Left hindlimb (tissue), 1 donor: Measurements from ENCODE around the gene MRTFA.

Source experiments
- DNase-seq: peaks from one replicate; pipeline ENCODE4 v3.0.0-alpha.2; 2018

MRTFA gene

GRCh38 chr22:40421941-40422340 is 214.6 kb downstream of the MRTFA start:
- DNase-seq = no peak

DNA sequence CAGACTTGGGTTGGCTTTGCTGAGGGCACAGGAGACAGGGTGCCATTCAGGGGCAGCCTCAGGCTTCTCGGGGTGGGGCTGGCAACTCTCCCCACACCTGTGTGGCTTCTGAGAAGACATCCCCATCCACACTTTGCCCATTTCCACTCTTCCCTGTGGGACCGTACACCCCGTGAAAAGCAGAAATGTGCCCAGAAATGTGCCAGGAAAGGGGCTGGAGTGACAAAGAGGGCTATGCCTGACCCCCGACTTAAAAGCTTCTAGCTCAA is 215.5 kb downstream of the MRTFA start:
- DNase-seq = no peak

DNA sequence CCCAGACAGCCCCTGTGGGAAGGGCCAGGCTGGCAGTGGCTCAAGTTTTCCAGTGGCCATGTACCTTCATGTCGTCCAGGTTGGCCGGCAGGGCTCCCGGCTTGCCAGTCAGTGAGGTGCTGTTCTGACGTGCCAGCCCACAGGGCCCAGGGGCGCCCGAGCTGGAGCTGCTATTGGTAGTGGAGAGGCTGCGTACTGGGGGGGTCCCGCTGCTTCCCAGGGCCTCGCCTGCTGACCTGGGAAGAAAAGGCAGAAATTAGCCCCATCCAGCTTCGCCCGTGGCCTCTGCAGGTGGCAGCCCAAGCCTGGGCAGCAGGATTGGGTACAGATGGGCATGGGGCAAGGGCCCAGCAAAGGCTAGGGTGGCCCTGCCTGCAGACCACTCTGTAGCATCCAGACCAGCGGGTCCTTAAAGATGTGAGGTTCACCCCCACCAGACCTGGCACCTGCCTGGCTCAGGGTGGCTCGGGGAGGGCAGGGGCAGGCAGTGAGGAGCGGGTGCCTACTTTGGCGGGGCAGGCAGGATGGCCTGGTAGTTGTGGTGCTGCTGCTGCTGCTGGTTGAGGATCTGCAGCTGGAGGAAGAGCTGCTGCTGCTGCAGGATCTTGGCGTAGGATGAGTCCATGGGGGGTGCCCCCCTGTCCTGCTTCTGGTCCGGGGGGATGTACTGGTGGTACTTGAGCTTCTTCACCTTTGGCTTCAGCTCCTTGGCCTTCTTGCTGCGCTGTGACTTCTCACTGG is 216.0 kb downstream of the MRTFA start:
- no peak for DNase-seq

- no peak for DNase-seq
Measured at GRCh38 chr22:40419718-40420117, 216.8 kb downstream of the MRTFA start.

DNA sequence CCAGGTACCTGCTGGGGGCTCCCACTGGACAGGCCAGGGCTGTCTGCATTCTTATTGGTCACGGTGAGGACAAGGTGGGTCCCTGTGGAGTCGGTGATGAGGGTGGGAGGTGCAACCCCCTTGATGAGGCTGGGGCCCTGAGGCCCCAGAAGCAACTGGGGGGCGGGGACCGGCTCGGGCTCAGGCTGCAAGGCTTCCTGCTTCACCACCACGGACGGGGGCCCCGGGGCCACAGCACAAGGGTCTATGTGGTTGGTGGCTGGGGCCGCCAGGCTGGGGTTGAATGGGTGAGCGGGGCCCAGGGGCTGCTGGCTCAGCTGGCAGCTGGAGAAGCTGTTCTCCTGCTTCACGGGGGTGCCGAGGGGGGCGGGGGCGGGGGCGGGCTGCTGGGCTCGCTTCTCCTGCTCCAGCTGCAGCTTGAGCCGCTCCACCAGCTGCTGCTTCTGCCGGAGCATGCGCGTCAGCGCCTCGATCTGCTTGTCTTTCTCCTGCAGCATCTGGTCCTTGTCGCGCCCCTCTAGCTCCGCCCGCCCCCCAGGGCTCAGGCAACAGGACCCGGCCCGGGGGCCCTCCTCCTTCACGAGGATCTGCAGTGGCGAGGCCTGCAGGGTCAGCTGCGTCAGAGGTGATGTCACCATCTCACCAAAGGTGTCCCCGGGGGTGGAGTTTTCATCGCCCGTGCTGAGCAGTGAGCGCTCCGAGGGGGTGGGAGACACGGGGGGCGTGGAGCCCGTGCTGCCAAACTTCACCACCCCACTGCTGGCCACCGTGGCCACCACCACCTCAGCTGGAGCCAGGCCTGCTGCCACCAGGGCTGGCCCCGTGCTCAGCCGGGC is 217.9 kb downstream of the MRTFA start:
- peak; percentile 80 for DNase-seq

GRCh38 chr22:40417881-40418280 is 218.6 kb downstream of the MRTFA start:
- DNase-seq = peak; percentile 29

DNA sequence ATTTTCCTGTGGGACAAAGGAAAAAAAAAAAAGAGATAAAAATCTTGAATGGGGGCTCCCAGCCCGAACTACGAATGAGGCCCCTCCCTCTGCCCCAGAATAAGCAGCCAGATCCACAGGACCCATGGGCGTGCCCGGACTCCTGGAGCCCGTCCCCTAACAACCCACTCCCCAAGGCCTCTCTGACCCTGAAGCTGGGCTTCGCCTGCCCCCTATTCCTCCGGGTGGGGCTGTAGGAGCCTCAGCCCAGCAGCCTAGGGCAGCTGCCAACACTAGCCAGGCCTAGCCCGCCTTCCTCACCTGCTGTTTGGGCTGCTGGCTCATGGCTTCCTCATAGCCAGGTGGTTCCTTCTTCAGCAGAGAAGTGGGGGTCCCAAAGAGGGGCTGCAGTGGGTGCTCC is 219.5 kb downstream of the MRTFA start:
- no peak for DNase-seq

GRCh38 chr22:40416636-40417035 is 219.9 kb downstream of the MRTFA start:
- DNase-seq = no peak

- no peak for DNase-seq
Measured at GRCh38 chr22:40416267-40416570, 220.3 kb downstream of the MRTFA start.

GRCh38 chr22:40415531-40416266 is 220.8 kb downstream of the MRTFA start:
- peak; percentile 33 for DNase-seq

DNA sequence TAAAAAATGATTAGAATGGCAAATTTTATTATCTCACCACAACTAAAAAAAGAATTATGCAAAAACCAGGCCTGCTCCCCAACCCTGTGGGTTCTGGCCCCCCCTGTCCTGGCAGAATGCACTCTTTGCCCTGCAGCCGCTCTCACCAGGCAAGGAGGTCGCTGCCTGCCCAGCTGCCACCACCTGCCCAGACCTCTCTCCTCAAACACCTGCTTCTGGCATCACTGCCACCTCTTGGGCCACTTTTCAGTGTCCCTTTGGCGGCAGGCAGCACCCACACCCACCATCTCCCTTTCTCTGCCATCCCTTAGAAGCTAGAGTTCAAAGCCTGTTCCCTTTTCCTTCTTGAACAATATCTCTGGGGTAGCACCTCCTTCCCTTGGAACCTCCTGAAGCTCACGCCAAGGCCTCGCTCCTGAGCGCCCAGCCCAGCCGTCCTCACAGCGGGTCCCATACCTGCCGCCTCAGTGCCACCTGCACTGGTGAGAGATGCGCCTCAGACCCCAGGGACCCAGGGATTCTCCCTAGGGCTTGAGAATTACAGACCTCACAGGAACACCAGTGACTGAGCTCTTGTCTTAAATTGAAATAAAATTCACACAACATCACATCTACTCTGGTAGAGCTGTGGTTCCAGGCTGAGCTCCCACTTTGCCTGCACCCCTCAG is 221.5 kb downstream of the MRTFA start:
- peak; percentile 29 for DNase-seq

DNA sequence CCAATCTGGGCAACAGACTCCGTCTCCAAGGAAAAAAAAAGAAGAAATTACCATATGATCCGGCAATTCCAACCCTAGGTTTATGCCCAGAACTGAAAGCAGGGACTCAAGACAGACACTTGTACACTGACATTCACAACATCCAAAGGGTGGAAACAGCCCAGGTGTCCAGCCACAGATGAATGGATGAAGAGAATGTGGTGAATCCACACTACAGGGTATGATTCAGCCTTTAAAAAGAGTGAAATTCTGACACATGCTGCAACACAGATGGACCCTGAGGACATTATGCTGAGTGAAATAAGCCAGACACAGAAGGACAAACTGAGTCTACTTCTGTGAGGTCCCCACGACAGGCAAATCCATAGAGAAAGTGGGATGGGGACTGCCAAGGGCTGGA is 222.2 kb downstream of the MRTFA start:
- no peak for DNase-seq

DNA sequence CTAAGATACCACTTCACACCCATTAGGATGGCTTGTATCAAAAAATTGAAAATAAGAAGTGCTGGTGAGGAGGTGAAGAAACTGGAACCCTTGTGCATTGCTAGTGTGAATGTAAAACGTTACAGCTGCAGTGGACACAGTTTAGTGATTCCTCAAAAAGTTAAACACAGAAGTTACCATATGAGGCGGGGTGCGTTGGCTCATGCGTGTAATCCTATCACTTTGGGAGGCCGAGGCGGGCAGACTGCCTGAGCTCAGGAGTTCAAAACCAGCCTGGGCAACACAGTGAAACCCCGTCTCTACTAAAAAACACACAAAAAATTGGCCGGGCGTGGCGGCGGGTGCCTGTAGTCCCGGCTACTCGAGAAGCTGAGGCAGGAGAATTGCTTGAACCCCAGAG is 222.6 kb downstream of the MRTFA start:
- no peak for DNase-seq

GRCh38 chr22:40412441-40412840 is 224.1 kb downstream of the MRTFA start:
- no peak for DNase-seq

- DNase-seq = no peak
Measured at GRCh38 chr22:40411506-40411861, 225.0 kb downstream of the MRTFA start.

DNA sequence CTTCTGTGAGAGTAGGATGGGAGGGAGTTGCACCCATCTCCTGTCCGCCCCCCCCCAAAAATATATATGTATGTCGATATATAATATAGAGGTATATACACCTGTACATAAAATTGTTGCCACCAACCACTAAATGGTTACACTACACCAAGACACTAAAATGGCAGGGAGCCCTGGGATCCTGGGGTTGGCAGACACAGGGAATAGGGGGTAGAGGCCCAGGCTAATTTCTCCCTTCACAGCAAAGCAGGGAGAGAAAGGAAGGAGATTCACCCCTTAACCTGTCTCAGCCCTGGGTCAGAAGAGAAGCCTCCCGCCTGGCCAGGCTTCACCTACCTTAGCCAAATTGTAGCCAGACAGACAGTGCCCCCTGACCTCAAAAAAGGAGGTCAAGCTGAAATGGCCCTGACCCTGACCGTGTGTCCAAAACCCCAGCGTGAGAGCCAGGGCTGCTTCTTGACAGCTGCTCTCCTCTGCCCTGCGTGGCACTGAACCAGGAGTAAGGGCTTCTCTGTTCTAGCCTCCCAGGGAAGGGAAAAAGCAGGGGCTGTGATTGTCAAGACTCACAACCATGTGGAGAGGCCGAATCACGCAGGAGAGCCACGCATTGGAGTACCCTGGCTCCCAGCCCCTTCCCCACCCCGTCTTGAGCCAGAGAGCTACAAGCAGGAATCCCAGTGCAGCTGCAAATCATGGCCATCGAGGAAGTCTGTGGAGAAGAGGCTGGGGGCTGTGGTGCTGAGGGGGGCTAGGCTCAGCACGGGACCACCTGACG is 225.6 kb downstream of the MRTFA start:
- DNase-seq = no peak

DNA sequence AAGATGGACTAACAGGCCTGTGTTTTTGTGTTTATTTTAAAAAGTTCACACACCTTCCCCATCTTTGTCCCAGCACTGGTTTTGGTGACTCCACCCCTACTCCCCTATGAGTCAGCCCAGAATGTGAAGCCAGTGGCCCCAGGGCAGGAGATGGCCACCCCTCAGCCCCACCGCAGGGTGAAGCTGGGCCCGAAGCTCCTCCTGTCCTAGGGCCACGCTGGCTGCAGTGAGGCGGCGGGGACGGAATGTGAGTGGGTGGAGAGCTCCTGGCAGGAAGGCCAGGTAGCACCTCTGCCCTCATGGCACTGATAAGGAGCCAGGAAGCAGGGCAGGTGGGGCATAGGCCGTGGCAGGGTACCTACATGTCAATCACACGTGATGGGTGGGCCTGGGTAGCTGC is 226.2 kb downstream of the MRTFA start:
- DNase-seq = no peak

GRCh38 chr22:40409613-40410113 is 226.9 kb downstream of the MRTFA start:
- DNase-seq = no peak

DNA sequence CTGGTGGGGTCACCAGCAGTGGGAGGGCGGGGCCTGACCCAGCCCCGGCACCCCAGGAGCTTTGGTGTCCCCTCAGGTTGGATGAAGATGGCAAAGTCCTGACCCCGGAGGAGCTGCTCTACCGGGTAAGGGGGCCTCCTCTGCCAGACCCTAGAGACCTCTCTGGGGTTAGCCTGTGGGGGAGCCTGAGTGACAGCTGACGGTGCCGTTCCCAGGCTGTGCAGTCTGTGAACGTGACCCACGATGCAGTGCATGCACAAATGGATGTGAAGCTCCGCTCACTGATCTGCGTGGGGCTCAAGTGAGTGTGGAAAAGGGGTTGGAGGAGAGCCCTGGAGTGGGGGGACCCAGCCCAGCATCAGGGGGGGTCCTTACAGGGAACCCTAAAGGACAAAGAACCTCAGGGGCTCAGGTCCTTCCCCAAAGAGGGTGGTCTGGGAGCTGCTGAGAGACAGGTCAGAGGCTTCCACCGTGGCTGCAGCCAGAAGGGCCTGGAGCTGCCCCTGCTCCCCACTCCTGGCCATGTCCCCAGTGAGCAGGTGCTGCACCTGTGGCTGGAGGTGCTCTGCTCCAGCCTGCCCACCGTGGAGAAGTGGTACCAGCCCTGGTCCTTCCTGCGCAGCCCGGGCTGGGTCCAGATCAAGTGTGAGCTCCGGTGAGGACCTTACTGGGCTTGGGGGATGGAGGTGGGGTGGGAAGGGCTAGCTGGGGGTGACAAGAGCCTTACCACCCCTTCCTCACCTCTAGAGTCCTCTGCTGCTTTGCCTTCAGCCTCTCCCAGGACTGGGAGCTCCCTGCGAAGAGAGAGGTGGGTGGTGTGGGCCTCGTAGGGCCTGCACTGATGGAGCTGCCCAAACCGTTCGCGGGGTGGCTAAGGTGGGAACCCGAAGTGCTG is 227.6 kb downstream of the MRTFA start:
- no peak for DNase-seq

GRCh38 chr22:40407831-40408717 is 228.4 kb downstream of the MRTFA start:
- no peak for DNase-seq
